GM18861 (cell line): ENCODE results near the gene UBR1.
"Not testable (repeated sequence)": the region's sequence is repeated elsewhere in the genome, so short reads cannot be mapped to it uniquely, and the experiment has no call there.

Experiments
- ATAC-seq: cut with Tn5 transposase; IDR thresholded peaks from one replicate; pipeline ENCODE4 v1.9.1; 2021; ENCODE audit not compliant: unreplicated experiment

Gene UBR1

DNA sequence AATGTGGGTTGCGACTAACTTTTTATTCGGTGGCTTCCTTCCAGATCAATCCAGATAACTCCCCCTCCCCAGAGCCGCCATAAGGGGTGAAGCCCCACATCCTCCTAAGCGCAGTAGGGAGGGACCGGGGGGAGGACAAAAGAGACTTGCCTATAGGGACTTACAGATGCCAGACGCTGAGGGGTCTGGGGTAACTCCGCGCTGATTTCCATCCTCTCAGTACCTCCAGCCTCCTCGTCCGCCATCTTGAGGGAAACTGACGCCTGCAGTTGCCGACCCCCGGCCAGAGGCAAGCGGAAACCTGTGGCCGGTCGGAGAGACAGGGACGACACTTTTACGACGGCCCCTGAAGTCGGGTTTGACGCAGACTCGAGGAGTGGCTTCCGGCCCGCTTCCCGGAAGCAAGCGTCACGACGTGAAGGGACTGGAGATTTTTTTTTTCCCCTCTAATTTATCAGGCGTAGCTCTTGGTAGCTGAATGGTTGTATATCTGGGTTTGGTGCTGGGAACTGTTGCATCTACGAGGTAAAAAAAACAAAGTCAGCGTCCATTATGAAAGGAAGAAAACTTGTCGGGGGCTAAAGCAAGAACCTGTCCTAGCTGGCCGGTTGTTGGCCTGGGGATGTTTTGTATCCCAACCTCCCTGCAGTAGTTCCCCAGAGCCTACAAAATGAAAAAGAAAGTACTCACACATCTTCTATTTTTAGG, at the start of gene UBR1:
UBR1 (minus strand) TSS at position 261 of the 708 bp plus-strand sequence; CDS start at position 245, 16 bp downstream.
- ATAC-seq = peak; percentile 71

DNA sequence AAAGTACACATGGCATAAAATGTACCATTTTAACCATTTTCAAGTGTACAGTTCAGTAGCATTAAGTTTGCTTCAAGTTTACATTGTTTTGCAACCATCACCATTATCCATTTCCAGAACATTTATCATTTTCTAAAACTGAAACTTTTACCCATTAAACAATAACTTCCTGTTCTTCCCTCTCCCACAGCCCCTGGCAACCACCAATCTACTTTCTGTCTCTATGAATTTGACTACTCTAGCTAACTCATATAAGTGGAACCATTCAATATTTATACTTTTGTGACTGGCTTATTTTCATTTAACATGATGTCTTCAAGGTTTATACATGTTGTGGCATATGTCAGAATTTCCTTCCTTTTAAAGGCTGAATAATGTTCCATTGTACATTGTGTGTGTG, 47.4 kb upstream of the UBR1 start:
- no peak for ATAC-seq

DNA sequence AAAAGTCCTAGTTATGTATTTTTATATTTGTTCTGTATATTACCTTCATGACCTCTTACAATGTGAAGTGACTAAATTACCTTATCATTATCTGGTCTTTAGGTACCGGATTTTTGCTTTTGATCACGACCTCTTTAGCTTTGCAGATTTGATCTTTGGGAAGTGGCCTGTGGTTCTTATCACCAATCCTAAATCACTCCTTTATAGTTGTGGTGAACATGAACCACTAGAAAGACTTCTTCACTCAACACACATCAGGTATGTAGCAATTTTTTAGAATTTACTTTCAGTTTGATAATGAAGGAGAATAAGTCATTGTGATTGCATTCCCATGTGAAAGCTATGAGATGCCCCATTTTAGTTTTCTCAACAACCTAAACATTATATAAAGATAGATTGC, 45.9 kb upstream of the UBR1 start:
- no peak for ATAC-seq

DNA sequence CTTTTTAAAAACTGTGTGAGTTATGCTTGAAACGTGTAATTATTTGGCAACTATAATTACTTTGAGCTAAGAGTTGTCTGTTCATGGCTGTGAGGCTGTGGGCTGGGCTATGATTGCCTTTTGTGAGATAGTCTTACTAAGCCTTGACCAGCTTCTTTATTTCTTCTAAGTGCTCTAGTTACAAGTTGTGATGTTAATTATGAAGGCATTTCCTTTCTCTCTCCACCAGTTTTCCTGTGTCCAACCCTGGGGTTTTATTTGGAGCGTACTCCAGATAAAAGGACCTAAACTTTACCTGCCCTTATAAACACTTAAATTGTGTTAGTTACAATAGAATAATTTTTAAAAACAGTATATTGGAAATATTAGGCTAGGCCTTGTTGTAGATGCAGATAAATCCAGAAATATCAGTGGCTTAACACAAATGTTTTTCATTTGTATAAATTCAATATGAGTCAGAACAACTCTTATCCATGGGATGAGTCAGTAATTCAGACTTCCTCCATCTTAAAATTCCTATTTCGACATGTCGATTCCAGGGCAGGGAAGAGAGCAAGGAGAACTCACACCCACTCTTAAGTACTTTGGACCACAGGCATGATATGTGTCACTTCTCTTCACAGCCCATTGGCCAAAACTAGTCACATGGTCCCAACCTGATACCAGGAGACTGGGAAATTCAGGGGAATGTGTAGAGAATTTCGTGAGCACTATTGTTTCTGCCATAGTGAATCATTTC, 44.5 kb upstream of the UBR1 start:
- no peak for ATAC-seq

DNA sequence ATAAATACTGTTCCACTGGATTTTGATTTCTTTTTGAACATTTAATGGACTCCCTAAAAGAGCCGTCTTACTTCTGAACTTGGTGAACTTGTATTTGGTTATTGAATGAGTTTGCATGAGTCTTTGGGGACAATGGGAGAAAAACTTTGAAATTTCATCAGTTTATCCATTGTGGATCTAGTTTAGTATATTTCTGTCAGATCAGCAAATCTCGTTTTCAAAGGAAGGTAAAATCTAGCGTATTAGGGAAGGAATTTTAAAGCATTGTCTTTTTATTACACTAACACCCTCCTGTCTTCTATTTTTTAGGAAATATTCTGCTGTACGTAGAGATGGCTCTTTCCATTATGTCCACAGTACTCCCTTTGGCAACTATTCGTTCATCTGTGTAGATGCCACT, 40.3 kb upstream of the UBR1 start:
- ATAC-seq = no peak

DNA sequence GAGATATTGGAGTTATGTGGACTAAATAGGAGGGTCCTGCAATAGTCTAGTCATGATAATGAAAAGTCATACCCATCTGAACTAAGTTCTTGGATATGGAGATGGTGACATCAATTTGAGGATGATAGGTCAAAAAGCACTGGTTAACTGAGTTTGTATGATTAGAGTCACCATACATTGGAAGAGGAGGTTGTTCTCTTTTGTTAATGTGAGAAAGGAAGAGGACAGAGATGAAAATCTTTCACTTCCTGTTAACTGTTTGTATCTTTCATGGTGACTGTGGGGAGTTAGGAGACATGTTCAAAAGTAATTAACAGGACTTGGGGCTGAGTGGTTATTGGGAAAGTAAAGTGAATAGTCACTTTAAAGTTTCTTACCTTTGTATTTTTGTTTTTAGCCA, 38.7 kb upstream of the UBR1 start:
- ATAC-seq = no peak

DNA sequence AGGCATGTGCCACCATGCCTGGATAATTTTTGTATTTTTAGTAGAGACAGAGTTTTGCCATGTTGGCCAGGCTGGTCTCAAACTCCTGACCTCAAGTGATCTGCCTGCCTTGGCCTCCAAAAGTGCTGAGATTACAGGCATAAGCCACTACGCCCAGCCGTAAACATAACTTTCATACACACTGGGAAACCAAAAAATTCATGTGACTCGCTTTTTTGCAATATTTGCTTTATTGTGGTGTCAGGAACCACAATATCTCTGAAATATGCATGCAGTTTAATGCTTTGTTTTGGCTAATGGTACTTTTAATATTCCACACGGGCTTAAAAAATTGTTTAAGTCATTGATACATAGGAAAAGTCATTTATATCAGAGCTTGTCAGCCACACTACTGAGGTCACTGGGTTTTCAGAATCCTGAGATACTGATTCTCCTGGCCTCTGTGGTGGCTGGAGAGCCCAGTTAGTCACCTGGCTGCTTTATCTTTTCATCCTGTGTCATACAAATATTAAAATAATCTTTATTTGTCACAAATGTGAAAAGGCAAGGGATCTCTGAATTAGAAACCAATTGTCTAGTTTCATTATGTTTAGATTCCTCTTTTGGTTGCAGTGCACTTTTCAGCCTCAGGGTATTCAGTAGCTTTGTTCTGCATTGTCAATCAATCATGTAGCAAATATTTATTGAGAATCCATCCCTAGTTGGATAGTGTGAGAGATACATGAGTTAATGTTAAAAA, 37.5 kb upstream of the UBR1 start:
- no peak for ATAC-seq

DNA sequence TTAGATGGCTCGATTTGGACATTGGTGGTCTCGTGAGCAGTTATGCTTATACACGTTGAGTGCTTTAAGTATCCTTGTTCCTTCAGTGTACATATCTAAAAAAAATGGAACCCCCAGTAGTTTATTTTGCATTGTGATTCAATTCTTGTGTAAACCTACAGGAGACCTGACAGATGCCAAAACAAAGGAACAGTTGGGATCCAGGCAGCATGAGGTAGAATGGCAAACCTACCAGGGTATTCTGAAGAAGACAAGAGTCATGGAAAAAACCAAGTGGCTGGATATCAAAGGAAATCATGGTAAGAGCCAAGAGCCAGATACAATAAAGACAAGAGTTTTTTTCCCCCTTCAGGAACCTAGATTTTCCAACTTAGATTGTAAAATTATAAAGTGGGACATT, 29.5 kb upstream of the UBR1 start:
- ATAC-seq = no peak

DNA sequence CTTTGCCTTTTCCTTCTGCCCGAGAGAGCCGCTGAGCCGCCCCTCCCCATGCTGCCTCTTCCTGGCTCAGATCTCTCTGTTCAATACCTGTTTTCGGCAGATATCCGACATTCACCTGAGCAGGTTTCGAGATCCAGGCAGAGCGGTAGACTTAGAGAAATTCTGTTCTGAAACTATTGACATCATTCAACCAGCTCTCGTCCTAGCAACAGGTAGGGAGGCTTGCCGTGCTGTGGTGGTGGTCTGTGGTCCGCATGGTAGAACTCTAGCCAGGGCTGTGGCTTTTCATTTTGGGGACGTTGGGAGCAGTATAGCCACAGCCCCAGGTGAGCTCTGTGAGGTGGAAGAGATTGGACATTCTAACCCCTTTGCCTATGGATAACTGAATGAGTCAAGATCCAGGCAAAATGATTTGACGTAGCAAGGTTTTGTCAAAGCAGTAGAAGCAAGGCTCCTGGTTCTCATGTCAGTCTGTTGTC, 28.4 kb upstream of the UBR1 start:
- ATAC-seq = no peak

DNA sequence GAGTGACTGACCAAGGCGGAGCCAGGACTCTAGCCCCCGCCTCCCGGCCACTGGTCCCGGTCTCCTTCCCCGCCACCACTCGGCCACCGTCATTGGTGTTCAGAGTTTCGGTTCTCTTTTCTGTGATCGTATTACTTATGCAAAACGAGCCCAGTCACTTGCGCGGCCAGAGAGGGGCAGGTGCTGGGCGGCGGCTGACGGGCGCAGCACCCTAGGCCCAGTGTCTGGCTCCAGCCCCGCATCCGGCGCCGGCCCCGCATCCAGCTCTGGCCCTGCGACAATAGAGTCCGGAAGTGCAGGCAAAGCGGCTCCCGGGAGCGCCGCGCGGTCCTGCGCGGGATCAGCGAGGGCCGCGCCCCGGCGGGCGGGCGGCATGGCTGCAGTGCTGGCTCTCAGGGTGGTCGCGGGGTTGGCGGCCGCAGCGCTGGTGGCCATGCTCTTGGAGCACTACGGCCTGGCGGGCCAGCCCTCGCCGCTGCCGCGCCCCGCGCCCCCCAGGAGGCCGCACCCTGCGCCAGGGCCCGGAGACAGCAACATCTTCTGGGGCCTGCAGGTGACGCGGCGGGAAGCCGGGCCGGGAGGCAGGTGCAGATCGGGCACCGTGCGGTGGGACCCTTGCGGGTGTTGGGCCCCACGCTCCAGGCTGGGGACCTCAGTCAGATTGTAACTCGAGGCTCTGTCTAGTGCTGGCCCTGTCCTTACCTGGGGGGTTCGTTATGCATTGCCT, 27.8 kb upstream of the UBR1 start, which contains the start of gene TMEM62:
TMEM62 (plus strand) TSS at position 157 of the 727 bp plus-strand sequence; CDS start at position 374, 217 bp downstream.
- peak; percentile 75 for ATAC-seq

DNA sequence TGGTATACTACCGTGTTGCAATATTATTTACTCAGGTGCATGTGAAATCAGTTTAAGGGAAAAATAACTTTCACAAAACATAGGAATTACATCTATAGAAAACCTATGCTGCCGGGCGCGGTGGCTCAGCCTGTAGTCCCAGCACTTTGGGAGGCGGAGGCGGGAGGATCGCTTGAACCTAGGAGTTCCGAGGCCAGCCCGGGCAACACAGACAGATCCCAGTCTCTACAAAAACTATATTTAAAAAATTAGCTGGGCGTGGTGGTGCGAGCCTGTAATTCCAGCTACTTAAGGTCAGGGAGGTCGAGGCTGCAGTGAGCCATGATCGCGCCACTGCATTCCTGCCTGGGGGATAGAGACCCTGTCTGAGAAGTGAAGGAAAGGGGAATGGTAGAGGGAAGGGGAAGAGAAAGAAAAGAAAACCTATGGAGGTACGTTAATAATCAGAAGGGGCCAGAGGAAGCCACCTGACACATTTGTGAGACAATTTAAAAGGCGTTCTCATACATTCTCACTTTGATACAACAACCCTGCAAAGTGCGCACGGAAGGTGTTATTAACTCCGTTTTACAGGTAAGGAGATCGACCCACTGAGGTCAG, 27.1 kb upstream of the UBR1 start:
- ATAC-seq = no peak

DNA sequence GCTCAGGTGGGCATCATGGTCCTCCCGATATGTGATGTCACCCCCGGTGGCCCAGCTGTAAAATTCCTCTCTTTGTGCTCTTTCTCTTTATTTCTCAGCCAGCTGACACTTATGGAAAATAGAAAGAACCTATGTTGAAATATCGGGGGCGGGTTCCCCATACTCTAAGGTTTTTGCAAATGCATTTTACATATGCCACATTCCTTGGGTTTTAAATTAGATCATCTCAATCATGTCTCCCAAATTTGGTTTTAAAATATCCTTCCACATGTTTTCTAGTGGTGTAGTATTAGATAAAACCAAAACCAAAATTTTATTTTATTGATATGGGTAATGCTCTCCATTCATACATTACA, 23.1 kb upstream of the UBR1 start:
- no peak for ATAC-seq

DNA sequence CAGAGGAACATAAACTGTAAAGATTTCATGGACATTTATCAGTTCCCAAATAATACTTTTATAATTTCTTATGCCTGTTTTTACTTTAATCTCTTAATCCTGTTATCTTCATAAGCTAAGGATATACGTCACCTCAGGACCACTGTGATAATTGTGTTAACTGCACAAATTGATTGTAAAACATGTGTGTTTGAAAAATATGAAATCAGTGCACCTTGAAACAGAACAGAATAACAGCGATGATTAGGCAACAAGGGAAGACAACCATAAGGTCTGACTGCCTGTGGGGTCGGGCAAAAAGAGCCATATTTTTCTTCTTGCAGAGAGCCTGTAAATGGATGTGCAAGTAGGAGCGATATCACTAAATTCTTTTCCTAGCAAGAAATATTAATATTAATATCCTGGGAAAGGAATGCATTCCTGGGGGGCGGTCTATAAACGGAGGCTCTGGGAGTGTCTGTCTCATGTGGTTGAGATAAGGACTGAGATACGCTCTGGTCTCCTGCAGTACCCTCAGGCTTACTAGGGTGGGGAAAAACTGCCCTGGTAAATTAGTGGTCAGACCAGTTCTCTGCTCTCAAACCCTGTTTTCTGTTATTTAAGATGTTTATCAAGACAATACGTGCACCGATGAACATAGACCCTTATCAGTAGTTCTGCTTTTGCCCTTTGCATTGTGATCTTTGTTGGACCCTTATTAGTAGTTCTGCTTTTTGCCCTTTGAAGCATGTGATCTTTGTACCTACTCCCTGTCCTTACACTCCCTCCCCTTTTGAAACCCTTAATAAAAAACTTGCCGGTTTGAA, 22.5 kb upstream of the UBR1 start:
- ATAC-seq = not testable (repeated sequence)

DNA sequence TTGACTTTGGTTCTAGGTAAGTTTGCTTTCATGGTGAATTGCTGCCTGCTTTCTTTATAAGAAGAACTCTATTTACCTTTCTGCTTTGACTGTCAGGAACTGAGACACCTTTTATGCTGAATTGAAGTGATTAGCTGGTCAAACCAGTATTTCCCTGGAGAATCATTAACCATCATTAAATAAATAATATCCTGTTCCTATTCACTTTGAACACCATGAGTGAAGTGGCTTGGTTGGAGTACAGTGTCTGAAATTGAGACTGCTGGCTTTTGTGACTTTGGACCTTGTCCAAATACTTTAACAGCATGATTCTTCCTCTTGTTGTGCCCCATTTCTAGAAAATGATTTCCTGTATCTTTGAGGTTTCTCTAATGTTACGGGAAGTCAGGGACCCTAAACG, 21.9 kb upstream of the UBR1 start:
- ATAC-seq = no peak

DNA sequence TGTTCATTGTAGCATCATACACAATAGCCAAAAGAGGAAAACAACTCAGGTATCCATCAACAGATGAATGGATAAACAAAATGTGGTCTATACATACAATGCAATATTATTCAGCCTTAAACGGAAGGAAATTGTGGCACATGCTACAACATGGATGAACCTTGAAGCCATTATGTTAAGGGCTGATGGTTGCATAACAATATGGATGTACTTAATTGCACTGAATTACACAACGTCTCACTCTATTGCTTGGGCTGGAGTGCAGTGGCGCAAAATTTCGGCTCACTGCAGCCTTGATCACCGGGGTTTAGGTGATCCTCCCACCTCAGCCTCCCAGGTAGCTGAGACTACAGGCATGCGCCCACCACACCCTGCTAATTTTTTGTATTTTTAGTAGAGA, 20.5 kb upstream of the UBR1 start:
- no peak for ATAC-seq

DNA sequence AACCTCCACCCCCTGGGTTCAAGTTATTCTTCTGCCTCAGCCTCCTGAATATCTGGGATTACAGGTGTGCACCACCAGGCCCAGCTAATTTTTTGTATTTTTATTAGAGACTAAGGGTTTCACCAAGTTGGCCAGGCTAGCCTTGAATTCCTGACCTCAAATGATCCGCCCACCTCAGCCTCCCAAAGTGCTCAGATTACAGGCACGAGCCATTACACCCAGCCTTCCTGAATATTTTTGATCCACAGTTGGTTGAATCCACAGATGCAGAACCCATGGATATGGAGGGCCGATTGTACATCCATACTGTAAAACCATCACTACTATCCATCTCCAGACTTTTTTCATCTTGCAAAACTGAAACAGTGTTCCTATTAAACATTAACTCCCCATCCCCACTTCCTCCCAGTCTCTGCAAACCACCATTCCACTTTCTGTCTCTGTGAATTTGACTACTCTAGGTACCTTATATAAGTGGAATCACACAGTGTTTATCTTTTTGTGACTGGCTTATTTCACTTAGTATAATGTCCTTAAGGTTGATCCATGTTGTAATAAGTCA, 19.3 kb upstream of the UBR1 start:
- no peak for ATAC-seq

DNA sequence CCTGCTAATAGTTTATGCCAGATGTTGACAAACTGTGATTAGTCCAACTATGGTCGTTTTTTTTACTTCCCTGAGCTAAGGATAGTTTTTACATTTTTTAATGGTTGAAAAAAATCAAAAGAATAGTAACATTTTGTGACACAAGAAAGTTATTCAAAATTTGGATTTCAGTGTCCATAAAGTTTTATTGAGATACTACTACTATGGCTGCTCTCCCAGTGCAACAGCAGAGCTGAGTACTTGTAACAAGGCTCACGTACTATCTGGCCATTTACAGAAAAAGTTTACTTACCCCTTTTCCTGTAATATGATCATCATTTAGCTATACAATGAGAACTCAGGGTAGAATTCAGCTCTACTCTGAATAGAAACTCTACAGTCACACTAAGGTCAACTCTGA, 16.0 kb upstream of the UBR1 start:
- no peak for ATAC-seq

DNA sequence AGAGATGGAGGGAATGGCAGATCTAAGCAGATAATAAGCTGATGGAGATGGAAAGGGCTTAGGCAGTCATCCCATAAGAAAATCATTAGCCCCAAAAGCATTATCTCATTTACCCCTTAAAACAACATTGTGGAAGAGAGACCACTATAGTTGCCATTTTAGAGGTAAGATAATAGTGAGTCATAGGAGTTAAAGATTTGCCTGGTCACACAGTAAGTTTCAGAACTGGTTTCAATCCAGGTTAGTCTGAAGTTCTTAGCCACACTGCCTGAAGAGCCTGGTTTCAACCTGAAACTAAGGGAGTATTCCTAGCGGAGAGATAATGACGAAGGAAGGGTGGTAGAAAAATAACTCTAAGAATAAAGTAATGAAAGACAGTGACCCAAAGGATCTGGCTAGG, 13.0 kb upstream of the UBR1 start:
- ATAC-seq = peak; percentile 48

DNA sequence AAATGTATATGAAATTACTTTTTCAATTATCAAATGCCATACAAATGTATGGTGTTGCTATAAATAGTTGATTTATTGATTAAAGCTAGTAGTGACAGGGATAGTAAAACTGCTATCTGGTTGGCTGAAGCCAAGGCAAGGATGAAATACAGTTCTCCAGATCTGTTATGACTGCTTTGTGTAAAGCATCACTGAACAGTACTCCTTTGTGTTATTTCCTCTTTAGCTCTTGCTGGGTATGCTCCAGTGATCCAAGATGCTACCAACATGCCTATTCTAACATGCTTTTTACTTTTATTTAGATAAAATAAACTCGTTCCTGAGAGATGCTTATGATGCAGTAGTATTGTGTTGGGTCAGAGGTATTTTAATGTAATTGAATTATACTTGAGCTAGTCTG, 12.4 kb upstream of the UBR1 start:
- peak; percentile 56 for ATAC-seq

DNA sequence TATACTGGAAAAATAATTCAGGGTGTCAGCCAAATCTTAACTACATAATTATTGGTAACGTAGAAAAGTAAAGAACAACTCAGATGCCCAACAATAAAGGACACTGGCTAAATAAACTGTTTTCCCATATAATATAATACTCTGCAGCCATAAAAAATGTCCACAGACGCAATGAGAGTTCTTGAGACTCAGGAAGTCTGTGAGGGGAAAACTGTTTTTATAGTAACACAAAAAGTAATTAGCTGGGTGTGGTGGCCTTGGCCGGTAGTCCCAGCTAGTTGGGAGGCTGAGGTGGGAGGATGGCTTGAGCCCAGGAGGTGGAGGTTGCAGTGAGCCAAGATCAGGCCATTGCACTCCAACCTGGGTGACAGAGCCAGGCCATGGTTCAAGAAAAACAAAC, 5.5 kb upstream of the UBR1 start:
- ATAC-seq = no peak
